Panc1 (cell line): Measurements from ENCODE around the gene ZNF385C.

ENCODE experiments used
- POLR2AphosphoS5 ChIP-seq: IDR thresholded peaks from 2 replicates; pipeline ENCODE4 v1.6.1; 2012; ENCODE audit warnings: mild to moderate bottlenecking, low read depth, low read length, moderate library complexity
- TF ChIP-seq, protein P1 (sequence below): fragments of 450-650 bp; IDR thresholded peaks from 2 replicates; pipeline ENCODE4 v1.5.1; 2017; ENCODE audit warnings: mild to moderate bottlenecking
- TF ChIP-seq, protein P2 (sequence below), 2 experiments: IDR thresholded peaks; 2 replicates each; pipeline ENCODE4 v1.6.1; 2011 to 2012; ENCODE audit warnings: low read depth in 2 of 2, control low read depth in 1 of 2, low read length in 1 of 2, mild to moderate bottlenecking in 1 of 2, moderate library complexity in 1 of 2; ENCODE audit not compliant: insufficient read depth in 1 of 2

DNA sequence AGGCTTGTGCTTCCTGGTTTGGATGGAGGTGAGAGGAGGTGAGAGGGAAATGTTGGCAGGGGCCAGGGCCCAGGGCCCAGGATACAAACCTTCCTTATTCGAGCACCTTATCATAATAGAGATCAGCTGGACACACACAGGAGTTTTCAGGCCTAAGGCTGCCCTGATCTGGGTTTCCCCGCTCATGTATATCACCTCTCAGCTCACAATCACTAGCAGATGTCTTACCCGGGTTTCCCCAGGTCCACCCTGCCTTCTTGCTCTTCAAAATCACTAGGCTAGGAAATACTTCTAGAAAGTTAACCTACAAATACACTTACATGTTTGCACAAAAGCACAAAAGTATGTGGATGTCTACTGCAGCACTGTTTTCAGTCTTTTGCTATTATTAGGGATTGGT, 28.6 kb upstream of the ZNF385C start:
- TF ChIP-seq, protein P1, sequence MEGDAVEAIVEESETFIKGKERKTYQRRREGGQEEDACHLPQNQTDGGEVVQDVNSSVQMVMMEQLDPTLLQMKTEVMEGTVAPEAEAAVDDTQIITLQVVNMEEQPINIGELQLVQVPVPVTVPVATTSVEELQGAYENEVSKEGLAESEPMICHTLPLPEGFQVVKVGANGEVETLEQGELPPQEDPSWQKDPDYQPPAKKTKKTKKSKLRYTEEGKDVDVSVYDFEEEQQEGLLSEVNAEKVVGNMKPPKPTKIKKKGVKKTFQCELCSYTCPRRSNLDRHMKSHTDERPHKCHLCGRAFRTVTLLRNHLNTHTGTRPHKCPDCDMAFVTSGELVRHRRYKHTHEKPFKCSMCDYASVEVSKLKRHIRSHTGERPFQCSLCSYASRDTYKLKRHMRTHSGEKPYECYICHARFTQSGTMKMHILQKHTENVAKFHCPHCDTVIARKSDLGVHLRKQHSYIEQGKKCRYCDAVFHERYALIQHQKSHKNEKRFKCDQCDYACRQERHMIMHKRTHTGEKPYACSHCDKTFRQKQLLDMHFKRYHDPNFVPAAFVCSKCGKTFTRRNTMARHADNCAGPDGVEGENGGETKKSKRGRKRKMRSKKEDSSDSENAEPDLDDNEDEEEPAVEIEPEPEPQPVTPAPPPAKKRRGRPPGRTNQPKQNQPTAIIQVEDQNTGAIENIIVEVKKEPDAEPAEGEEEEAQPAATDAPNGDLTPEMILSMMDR = no peak
- no peak for TF ChIP-seq POLR2AphosphoS5
- TF ChIP-seq, protein P2, sequence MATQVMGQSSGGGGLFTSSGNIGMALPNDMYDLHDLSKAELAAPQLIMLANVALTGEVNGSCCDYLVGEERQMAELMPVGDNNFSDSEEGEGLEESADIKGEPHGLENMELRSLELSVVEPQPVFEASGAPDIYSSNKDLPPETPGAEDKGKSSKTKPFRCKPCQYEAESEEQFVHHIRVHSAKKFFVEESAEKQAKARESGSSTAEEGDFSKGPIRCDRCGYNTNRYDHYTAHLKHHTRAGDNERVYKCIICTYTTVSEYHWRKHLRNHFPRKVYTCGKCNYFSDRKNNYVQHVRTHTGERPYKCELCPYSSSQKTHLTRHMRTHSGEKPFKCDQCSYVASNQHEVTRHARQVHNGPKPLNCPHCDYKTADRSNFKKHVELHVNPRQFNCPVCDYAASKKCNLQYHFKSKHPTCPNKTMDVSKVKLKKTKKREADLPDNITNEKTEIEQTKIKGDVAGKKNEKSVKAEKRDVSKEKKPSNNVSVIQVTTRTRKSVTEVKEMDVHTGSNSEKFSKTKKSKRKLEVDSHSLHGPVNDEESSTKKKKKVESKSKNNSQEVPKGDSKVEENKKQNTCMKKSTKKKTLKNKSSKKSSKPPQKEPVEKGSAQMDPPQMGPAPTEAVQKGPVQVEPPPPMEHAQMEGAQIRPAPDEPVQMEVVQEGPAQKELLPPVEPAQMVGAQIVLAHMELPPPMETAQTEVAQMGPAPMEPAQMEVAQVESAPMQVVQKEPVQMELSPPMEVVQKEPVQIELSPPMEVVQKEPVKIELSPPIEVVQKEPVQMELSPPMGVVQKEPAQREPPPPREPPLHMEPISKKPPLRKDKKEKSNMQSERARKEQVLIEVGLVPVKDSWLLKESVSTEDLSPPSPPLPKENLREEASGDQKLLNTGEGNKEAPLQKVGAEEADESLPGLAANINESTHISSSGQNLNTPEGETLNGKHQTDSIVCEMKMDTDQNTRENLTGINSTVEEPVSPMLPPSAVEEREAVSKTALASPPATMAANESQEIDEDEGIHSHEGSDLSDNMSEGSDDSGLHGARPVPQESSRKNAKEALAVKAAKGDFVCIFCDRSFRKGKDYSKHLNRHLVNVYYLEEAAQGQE (IDR thresholded peaks at IDR 0.05; ENCODE audit: insufficient read depth in 1 of 2, low read depth in 2 of 2, low read length in 1 of 2) = no peak
